GM21381 (cell line): ENCODE results near the gene KHDRBS2.
"Not testable (repeated sequence)": the region's sequence is repeated elsewhere in the genome, so short reads cannot be mapped to it uniquely, and the experiment has no call there.

ENCODE experiments used
- ATAC-seq: cut with Tn5 transposase; IDR thresholded peaks from one replicate; pipeline ENCODE4 v1.9.1; 2021; ENCODE audit warnings: mild to moderate bottlenecking, moderate library complexity; ENCODE audit not compliant: unreplicated experiment

Gene KHDRBS2

DNA sequence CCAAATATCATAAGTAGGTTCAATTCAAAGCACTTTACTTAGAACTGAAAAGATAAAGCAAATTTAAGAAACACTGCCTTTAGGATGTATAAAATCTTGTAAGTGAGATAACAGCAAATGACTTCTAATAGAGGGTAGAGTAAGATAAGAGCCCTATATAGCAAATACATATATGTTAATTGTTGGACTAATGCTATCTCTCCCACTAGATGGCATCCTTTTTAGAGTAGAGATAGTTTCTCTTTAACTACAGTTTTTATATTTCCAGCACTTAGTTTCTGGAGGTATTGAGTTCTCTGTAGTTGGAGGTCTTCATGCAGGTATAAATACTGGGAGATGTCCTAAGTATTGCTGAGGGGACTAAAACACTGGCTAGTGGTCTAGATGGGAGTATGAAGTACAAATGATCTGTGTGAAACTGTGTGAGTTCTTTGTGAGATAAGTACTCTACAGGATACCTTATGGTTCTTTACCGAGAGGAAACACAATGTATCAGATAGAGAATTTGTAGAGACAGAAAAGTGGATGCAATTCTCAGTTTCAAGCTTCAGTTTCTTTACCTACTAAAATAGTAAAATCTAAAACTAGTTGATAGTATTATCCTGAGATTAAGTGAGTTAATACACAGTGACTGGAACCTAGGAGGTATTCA is 399.3 kb downstream of the KHDRBS2 start:
- no peak for ATAC-seq

DNA sequence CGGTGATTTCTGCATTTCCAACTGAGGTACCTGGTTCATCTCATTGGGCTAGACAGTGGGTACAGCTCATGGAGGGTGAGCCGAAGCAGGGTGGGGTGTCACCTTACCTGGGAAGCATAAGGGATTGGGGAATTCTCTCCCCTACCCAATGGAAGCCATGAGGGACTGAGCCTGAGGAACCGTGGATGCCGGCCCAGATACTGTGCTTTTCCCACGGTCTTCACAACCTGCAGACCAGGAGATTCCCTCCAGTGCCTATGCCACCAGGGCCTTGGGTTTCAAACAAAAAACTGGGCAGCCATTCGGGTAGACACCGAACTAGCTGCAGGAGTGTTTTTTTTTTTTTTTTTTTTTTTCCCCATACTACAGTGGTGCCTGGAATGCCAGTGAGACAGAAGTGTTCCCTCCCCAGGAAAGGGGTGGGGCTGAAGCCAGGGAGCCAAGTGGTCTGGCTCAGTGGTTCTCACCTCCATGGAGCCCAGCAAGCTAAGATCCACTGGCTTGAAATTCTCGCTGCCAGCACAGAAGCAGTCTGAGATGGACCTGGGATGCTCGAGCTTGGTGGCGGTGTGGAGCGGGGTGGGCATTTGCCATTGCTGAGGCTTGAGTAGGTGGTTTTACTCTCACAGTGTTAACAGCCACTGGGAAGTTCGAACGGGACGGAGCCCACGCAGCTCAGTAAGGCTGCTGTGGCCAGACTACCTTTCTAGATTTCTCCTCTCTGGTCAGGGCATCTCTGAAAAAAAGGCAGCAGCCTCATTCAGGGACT is 416.2 kb downstream of the KHDRBS2 start:
- no peak for ATAC-seq

DNA sequence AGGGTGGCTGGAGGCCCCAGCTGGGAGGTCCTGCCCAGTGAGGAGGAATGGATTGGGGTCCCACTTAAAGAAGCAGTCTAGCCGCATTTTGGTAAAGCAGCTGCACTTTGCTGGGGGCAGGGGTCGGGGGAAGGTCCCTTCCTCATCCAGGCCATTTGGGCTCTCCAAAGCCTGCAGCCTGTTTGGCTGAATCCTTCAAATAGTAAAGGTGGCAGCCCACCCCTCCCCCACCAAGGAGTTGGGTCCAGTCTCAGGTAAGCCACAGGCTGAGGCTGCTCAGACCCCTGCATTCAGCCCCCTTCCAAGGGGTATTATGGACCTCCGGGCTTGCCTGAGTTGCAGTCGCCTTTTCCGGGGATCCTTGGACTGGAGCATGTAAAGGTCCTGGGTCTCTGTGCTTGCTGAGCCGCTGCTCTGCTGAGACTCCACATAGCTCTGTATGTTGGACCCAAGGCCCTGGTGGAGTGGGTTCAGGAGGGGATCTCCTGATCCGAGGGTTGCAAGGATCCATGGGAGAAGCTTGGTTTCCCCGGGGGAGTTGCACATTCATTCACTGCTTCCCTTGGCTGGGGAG is 417.4 kb downstream of the KHDRBS2 start:
- ATAC-seq = no peak

DNA sequence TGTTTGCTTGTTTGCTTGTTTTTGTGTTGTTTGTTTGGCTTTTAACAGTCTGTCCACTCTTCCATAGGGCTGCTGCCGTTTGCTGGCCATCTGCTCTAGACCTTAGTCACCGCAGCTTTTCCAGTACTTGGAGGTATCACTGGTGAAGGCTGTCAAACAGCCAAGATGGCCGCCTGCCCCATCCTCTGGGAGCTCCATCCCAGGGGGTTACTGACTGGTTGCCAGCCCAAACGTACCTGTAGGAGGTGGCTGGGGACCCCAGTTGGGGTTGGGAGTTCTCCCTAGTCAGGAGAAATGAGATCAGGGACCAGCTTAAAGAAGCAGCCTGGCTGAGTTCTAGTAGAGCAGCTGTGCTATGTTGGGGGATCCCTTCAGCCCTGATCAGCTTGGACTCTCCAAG is 418.4 kb downstream of the KHDRBS2 start:
- no peak for ATAC-seq

DNA sequence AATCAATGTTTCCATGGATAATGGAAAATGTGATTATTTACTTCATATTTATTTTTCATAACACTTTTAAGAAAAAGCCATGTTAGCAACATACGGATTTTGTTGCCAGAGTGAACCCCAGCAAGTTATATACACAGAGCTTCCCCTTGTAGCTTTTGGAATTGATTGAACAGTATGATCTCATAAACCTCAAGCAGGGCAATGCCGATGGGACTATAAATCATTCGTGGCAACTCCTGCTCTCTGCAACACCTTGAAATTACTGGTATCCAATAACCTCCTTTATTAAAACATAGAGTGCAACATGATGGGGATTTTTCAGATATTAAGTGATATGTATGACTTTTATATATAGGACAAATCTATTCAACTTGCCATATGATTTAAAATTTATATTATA is 428.5 kb downstream of the KHDRBS2 start:
- no peak for ATAC-seq

DNA sequence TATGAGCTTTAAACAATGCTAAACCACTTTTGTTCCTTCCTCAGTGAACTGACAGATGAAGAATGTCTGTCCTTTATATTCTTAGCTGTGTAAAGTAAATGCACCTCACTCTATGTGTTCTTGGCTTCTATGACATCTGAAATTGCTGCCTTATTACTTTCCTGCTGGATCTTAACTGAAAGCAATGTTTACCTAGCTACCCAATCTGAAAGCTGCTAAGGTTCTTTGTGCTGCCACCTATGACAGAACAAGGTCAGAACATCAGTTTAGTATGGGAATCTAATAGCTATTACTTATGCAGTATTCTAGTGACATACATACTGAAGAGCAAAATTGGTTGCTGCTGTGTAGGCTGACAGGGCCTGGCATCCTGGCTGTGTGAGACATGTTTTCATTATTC is 444.1 kb downstream of the KHDRBS2 start:
- no peak for ATAC-seq

DNA sequence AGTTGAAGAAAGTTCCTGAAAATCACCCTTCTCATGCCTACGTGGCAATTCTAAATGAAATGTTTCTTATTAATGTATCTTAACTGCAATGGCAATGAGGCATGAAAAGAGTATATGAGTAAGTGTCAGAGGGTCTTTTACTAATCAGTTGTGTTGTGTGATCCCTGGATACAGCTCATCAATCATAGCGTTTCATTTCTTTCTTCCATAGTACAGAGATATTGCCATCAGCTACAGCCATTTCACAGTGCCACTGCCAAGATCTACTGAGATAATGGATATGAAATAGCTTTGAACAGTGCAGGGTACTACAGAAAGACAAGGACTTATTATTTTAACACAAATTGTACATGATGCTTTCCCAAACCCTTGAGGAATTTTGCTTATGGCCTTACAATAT is 450.8 kb downstream of the KHDRBS2 start:
- no peak for ATAC-seq

DNA sequence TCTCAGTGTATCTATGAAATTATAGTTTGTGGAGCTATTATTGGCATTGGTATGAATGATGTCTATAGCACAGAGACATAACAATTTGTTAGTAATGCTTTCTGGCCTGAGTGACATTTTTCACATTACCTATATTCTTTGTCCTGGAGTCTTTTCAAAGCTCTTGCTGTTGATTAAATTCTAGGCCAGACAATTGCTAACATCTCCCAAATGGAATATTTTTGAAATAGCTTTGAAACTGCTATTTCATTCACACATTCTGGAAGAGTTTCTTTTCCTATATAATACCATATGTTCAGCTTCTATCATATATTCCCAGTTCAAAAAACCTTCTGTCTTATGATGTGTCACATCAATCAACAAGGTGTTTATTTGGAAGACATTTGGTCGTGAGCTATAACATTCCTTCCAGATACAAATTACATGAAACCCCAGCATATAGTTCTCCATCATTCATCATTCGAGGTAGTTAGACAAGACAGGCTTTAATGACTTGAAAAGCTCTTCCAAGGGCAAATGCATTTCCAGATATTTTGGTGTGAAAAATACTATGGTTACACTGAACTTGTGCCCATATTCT is 452.8 kb downstream of the KHDRBS2 start:
- ATAC-seq = no peak

DNA sequence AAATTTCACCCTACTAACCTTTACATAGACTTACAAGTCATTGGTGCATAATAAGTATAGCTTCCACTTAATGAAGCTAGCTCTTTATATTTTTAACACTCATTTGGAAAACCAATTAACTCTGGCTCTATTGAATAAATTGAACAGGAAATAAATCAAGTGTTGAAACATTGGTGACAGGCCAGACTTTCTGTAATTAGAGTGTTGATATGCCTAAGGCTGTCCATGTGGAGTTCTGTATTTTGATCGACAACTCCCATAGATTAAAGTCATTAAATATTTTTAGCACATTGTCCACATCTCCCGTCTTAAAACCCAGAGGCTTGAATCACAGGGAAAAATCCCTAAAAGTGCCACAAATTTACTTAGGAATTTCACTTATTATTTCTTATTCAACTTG is 468.3 kb downstream of the KHDRBS2 start:
- ATAC-seq = no peak

DNA sequence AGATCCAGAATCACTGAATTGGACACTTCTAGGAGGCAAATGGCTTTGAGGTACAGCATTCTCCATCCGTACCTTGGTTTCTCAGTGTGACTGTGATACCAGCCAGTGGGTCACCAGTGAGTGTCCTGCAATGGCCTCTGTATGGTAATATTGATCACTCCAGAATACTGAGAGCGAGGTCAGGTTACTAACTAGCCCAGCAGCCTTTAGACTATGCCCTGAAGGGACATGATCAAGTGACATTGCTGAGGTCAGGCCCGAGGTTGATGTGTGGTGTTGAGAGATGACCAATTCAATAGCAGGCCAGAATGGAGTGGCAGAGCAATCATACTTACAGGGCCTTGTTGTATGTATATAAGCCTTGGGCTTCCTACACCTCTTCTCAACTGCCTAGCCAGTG is 476.0 kb downstream of the KHDRBS2 start:
- no peak for ATAC-seq

DNA sequence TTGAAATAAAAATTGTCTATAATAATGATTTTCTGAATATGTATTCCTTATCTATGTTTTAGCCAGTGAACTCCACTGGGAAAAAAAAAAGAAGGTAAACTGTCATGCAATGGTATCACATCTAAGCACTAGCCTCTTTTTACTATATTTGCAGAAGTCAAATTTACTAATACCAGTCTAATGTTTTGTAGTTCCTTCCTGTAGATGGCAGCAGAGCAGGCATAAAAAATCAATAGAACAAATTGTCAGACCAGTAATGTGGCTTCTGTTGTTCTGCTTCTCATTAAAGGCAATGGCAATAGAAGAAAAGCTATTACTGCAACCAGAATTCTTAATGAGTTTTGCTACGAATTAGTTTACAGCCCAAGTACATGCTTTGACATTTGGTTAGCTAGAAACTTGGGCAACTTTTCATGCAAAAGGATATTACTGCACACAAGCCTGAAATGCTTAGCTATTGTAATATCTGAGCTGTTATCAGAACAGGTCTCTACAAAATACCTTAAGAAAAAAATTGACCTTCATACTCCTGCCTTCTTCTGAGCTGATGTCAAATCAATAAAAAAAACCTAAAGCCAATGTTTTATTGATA is 476.9 kb downstream of the KHDRBS2 start:
- ATAC-seq = no peak

DNA sequence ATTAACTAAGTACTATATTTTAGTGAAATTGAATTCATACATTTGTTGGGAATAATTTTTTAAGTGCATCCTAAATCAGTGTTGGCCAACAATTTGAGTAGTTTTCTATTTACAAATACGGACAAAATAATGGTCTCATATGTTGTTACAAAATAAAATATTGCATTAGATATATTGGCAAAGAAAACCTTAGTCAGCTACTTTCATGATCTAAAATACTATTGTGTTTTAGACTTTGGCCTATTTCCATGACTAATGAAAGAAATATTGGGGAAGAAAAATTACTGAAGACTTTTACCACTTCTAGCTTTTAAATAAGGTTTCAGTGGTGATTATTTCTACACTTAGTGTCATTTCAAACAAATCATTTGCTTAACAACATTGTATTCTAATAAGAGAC is 498.0 kb downstream of the KHDRBS2 start:
- no peak for ATAC-seq

DNA sequence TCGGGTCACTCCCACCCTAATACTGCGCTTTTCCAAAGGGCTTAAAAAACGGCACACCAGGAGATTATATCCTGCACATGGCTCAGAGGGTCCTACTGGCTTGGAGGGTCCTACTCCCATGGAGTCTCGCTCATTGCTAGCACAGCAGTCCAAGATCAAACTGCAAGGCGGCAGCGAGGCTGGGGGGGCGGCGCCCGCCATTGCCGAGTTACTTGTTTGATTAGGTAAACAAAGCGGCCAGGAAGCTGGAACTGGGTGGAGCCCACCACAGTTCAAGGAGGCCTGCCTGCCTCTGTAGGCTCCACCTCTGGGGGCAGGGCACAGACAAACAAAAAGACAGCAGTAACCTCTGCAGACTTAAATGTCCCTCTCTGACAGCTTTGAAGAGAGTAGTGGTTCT is 516.6 kb downstream of the KHDRBS2 start:
- ATAC-seq = not testable (repeated sequence)

DNA sequence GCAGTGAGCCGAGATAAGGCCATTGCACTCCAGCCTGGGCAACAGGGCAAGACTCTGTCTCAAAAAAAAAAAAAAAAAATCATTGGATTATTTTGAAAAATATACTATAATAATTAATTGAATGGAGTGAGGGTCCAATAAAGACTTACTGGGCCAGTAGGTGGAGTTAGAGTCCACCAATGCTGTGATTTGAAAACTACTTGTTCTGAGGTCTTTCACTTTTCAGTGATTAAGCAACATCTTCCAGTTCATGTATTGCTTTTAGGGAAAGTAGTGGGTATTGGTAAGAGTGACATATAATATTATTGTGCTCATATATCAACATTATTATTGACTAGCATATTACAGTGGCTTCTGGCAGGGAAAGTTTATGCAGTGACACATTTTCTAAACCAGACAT is 530.3 kb downstream of the KHDRBS2 start:
- no peak for ATAC-seq

DNA sequence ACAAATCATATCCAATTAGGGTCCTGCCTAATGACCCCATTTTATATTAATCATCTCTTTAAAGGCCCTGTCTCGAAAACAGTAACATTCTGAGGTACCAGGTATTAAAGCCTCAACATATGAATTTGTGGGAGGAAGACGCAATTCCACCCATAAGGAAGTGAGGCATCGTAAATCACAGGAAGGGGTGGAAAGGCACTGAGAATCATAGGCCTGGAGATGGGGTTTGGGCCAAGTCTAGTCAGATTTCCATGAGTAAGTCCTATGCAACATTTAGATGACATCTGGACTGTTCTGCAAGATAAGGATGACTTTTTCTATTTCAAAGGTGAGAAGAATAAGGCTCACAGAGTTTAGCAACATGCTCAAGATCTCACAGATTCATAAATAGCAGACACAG is 534.0 kb downstream of the KHDRBS2 start:
- no peak for ATAC-seq

DNA sequence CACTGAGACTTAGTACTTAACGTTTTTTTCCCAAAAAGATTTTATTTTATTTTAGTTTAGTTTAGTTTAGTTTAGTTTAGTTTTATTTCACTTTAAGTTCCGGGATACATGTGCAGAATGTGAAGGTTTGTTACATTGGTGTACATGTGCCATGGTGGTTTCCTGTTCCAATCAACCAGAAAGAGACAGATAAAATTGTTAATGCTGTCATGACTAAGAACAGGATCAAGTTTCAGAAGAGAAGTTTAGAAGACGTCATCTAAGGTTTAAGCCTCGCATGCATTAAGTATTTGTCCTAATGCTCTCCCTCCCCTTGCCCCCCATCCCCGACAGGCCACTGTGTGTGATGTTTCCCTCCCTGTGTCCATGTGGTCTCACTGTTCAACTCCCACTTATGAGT is 540.0 kb downstream of the KHDRBS2 start:
- no peak for ATAC-seq

DNA sequence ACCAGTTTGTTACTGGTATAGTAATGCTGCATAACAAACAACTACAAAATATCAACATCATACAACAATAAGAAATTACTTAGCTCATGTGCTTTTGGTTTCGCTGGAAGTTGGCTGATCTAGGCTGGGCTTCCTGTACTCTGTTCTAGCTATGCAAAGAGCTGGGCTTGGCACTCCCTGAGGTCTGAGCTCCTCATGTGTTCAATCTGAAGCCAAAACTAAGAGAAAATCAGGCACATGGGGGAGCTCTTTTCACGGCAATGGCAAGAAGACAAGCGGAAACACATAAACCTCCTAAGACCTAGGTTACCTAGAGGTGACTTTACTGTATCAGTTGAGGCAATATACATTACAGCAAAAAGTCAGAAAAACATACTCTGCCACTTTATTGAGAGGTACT is 574.2 kb downstream of the KHDRBS2 start:
- no peak for ATAC-seq

DNA sequence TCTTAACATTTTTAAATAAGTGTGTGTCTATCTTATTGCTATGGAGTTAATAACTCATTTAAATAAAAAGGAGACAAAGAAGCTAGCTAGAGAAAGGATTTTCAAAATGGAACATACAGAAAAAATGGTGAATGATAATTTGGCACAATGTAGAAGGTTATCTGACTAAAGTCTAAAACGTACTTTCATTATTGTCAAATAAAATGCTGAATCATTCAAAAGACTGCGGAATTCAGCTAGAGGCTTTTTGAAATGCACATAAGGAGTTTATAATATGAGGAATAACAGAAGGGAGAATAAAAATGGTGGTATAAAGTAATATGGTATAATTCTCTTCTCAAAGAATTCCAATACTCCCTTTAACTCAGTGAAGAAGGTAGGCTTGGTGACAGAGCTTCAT is 597.9 kb downstream of the KHDRBS2 start:
- no peak for ATAC-seq

DNA sequence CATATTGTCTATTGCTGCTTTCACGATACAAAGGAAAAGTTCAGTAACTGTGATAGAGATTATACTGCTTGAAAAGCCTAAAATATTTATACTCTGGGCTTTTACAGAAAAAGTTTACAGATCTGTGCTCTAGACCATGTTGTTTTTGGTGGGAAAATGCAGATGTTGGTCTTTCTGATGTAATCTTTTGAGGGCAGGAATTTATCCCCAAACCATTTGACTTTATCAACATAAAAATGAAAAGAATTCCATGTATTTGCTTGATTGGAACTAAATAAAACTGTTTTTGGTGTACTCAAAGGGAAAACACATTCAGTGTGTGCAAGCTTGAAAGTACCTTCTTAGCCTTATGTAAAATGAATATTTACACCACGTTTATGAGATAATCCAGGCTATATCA is 603.5 kb downstream of the KHDRBS2 start:
- no peak for ATAC-seq

DNA sequence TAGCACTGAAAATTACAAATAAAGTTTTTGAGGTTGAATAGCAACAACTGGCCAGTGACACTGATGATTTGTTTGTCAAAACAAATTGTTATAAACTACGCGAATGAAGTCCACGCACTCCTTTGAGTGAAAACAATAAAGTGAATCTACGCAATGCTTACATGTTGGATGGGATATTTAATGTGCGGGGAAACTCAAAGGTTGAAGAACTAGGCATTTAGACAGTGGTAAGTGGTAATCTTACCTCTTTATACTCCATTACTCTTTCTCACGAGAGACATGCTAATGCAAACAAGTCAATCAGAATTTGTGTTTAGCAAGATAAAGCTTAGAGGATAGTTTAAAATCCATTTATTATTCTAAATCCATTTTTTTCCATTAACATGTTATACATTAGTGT is 606.4 kb downstream of the KHDRBS2 start:
- no peak for ATAC-seq

DNA sequence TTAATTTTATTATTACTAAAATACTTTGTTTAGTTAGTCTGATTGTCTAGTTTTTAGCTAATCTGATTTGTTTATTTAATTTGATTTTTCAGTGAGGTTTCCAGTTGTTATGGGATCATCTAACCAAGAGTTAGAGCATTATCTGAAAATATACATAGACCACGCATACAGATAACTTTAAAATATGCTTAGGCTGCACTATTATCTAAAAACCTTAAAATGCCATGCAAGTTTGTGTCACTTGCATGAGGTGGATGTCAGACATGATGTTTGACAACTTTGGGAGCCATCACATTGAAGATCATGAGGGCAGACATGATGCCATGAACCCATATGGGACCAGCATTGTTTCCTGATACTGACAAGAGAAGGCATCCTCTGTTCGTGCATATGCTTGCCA is 610.3 kb downstream of the KHDRBS2 start:
- ATAC-seq = no peak

DNA sequence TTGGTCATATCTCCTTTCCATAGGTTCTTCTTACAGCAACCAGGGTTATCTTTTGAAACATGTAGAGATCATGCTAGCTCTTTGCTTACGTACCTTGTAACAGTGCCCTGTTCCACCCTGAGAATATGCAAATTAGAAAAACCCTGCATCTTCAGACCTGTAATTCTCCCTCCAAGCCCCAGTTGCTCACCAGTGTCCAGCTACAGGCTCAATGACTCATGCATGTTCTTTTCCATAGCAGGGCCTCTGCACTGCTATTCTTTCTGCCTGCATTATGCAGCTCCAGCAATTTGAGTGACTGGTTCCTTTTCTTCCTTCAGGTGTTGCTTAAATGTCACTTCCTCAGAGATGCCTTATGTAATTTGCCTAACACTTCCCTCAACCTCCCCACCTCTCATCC is 636.2 kb downstream of the KHDRBS2 start:
- ATAC-seq = no peak
